Glutamatergic neuron (in vitro differentiated cells): ENCODE measurements around the gene NCL. TPM values are rescaled to one million over a fixed set of nuclear protein-coding genes. Genes with fewer than 3 reads are reported as not detected.

Source experiments
- DNase-seq: peaks from one replicate; pipeline ENCODE4 v3.0.0; 2022
- H3K27ac Mint-ChIP-seq: one replicate; pipeline ENCODE4 v1.8.0; 2020; ENCODE audit warnings: mild to moderate bottlenecking, mixed read lengths, inconsistent platforms; ENCODE audit not compliant: unreplicated experiment
- H3K27me3 Mint-ChIP-seq: one replicate; pipeline ENCODE4 v1.8.0; 2020; ENCODE audit warnings: mild to moderate bottlenecking, moderate library complexity, mixed read lengths, inconsistent platforms; ENCODE audit not compliant: unreplicated experiment
- H3K36me3 Mint-ChIP-seq: one replicate; pipeline ENCODE4 v1.8.0; 2020; ENCODE audit warnings: mild to moderate bottlenecking, mixed read lengths, inconsistent platforms; ENCODE audit not compliant: unreplicated experiment
- H3K4me1 Mint-ChIP-seq: one replicate; pipeline ENCODE4 v1.8.0; 2020; ENCODE audit warnings: mild to moderate bottlenecking, low read depth, mixed read lengths, inconsistent platforms; ENCODE audit not compliant: unreplicated experiment
- H3K4me3 Mint-ChIP-seq: one replicate; pipeline ENCODE4 v1.8.0; 2020; ENCODE audit warnings: mild to moderate bottlenecking, mixed read lengths, inconsistent platforms; ENCODE audit not compliant: unreplicated experiment
- H3K9me3 Mint-ChIP-seq: one replicate; pipeline ENCODE4 v1.8.0; 2020; ENCODE audit warnings: mild to moderate bottlenecking, moderate library complexity, mixed read lengths, inconsistent platforms; ENCODE audit not compliant: unreplicated experiment
- CTCF ChIP-seq: fragments of 200-600 bp; sonication (generic); IDR thresholded peaks from one replicate; pipeline ENCODE4 v1.5.0; 2021; ENCODE audit not compliant: partially characterized antibody, unreplicated experiment
- total RNA-seq: library from RNA; stranded (reverse); fragmentation: NEBNext Ultra II Directional; extraction: Animal tissue kit (Norgen Biotek cat#: 25700); gene quantifications from one replicate; pipeline ENCODE4 v1.2.1, GENCODE V29; 2021; ENCODE audit not compliant: unreplicated experiment

The NCL gene
- total RNA-seq, 1 donor from 2014 or later, result 320 TPM

GRCh38 chr2:231427116-231427515 lies 37.2 kb downstream of the NCL start:
- Mint-ChIP-seq H3K27me3 (no peaks in the 10 kb centered on the region), H3K36me3 (peaks cover 5% of the 10 kb centered on the region), H3K4me1 (peaks cover 5% of the 10 kb centered on the region), H3K4me3 (no peak overlapping the region), H3K27ac (no peak overlapping the region), H3K9me3 (peaks cover 4% of the 10 kb centered on the region)
- DNase-seq, result no peak
- TF ChIP-seq CTCF, result no peak

- Mint-ChIP-seq H3K36me3 (no peaks in the 10 kb centered on the region), H3K27me3 (no peaks in the 10 kb centered on the region), H3K4me3 (no peak overlapping the region), H3K4me1 (peaks cover 5% of the 10 kb centered on the region), H3K27ac (no peak overlapping the region), H3K9me3 (peaks cover 2% of the 10 kb centered on the region)
- no peak for DNase-seq
- no peak for TF ChIP-seq CTCF
Measured at GRCh38 chr2:231425811-231426703, 38.2 kb downstream of the NCL start.

GRCh38 chr2:231425291-231425810 lies 38.9 kb downstream of the NCL start:
- Mint-ChIP-seq H3K27ac (no peak overlapping the region), H3K27me3 (no peaks in the 10 kb centered on the region), H3K4me3 (no peak overlapping the region), H3K4me1 (peaks cover 3% of the 10 kb centered on the region), H3K9me3 (no peaks in the 10 kb centered on the region), H3K36me3 (no peaks in the 10 kb centered on the region)
- no peak for DNase-seq
- TF ChIP-seq CTCF, result no peak

GRCh38 chr2:231423176-231423575 lies 41.1 kb downstream of the NCL start:
- no peaks in the 10 kb centered on the region for H3K36me3 Mint-ChIP-seq
- H3K27me3 Mint-ChIP-seq, result no peaks in the 10 kb centered on the region
- TF ChIP-seq CTCF, result no peak
- H3K4me1 Mint-ChIP-seq, result no peaks in the 10 kb centered on the region
- H3K9me3 Mint-ChIP-seq, result no peaks in the 10 kb centered on the region
- no peak overlapping the region for H3K4me3 Mint-ChIP-seq
- no peak overlapping the region for H3K27ac Mint-ChIP-seq
- DNase-seq, result no peak

GRCh38 chr2:231422056-231422455 lies 42.2 kb downstream of the NCL start:
- H3K9me3 Mint-ChIP-seq, result no peaks in the 10 kb centered on the region
- H3K27me3 Mint-ChIP-seq, result no peaks in the 10 kb centered on the region
- no peaks in the 10 kb centered on the region for H3K36me3 Mint-ChIP-seq
- H3K4me3 Mint-ChIP-seq, result no peak overlapping the region
- no peaks in the 10 kb centered on the region for H3K4me1 Mint-ChIP-seq
- no peak for DNase-seq
- TF ChIP-seq CTCF, result no peak
- no peak overlapping the region for H3K27ac Mint-ChIP-seq
